GM12878 (cell line): Measurements from ENCODE around the gene ZNF827. TPM values are rescaled to one million over a fixed set of nuclear protein-coding genes. Genes with fewer than 3 reads are reported as not detected.
A peak's percentile ranks its signal among the peaks of the same experiment; 100 is the strongest.

ENCODE experiments used
- ATAC-seq: fragments of 200-7000 bp; cut with Tn5 transposase; 3 replicates; pipeline ENCODE4 v1.9.1; 2020; ENCODE audit warnings: mild to moderate bottlenecking, moderate library complexity
- BruUV-seq: library from RNA; stranded (reverse); fragments of 400-500 nt; replicated peaks from 2 replicates; lab custom pipeline; 2021; lab: Mats Ljungman, UMichigan
- CTCF ChIA-PET: fragments of 300-600 bp; sonication (Branson Sonifier 250); formaldehyde crosslinking; extraction: SDS; loops from one replicate; lab custom pipeline; 2021; ENCODE audit warnings: inconsistent platforms; lab: Yijun Ruan, JAX
- POLR2A ChIA-PET: fragments of 350-600 bp; formaldehyde crosslinking; extraction: SDS; loops from one replicate; lab custom pipeline; 2021; ENCODE audit warnings: inconsistent platforms; lab: Charles Lee
- RAD21 ChIA-PET: fragments of 300-600 bp; sonication (Branson Sonifier 250); formaldehyde crosslinking; loops from one replicate; lab custom pipeline; 2023; ENCODE audit warnings: antibody characterized with exemption; ENCODE audit not compliant: unreplicated experiment; lab: Charles Lee
- SMC1A ChIA-PET: fragments of 300-600 bp; sonication (Branson Sonifier 250); formaldehyde crosslinking; loops from one replicate; lab custom pipeline; 2023; ENCODE audit not compliant: unreplicated experiment, uncharacterized antibody; lab: Charles Lee
- DNase-seq: peaks from one replicate; pipeline ENCODE4 v3.0.0-alpha.2; 2011; ENCODE audit warnings: low read depth, low spot score
- FAIRE-seq: peaks from 3 replicates; lab custom pipeline; 2011; peaks lifted over from hg19 to GRCh38; lab: Jason Lieb, UNC
- H2AFZ ChIP-seq: 2 replicates; pipeline ENCODE4 v1.6.0; 2011; ENCODE audit warnings: low read depth, low read length, control low read depth; ENCODE audit not compliant: control insufficient read depth
- H3K27ac ChIP-seq: 2 replicates; pipeline ENCODE4 v1.5.1; 2011; ENCODE audit warnings: control low read depth; ENCODE audit not compliant: control insufficient read depth, insufficient read depth
- H3K27me3 ChIP-seq, 2 experiments: replicated peaks in 1 of 2; 2 replicates each; pipeline versions ENCODE4 v1.6.0 to v1.6.1; 2011; ENCODE audit warnings: low read length in 1 of 2; ENCODE audit not compliant: control insufficient read depth in 2 of 2, insufficient read depth in 2 of 2
- H3K36me3 ChIP-seq, 2 experiments: 2 replicates each; pipeline ENCODE4 v1.5.1; 2011; ENCODE audit warnings: low read length in 1 of 2; ENCODE audit not compliant: control insufficient read depth in 2 of 2, insufficient read depth in 2 of 2
- H3K4me1 ChIP-seq: 2 replicates; pipeline ENCODE4 v1.6.1; 2011; ENCODE audit warnings: mild to moderate bottlenecking, low read length, moderate library complexity, mixed read lengths; ENCODE audit not compliant: control insufficient read depth, insufficient read depth
- H3K4me2 ChIP-seq: 2 replicates; pipeline ENCODE4 v1.6.0; 2011; ENCODE audit warnings: control low read depth; ENCODE audit not compliant: control insufficient read depth, insufficient read depth
- H3K4me3 ChIP-seq: fragments of 200-600 bp; sonication (generic); 2 replicates; pipeline ENCODE4 v1.5.1; 2016
- H3K79me2 ChIP-seq: 2 replicates; pipeline ENCODE4 v1.6.0; 2011; ENCODE audit warnings: low read length; ENCODE audit not compliant: control insufficient read depth, insufficient read depth
- H3K9ac ChIP-seq: 2 replicates; pipeline ENCODE4 v1.8.0; 2011; ENCODE audit warnings: low read length, control low read depth, mixed read lengths; ENCODE audit not compliant: control insufficient read depth, insufficient read depth
- H3K9me3 ChIP-seq: replicated peaks from 3 replicates; pipeline ENCODE4 v1.5.1; 2011; ENCODE audit warnings: mild to moderate bottlenecking, low read length; ENCODE audit not compliant: control insufficient read depth, insufficient read depth
- H4K20me1 ChIP-seq: 2 replicates; pipeline ENCODE4 v1.6.0; 2011; ENCODE audit not compliant: control insufficient read depth, insufficient read depth
- EP300 ChIP-seq, 2 experiments: fragments of 150-350 bp in 1 of 2; IDR thresholded peaks; 2 replicates each; pipeline ENCODE4 v1.6.1; 2011 to 2012; ENCODE audit warnings: low read depth in 2 of 2, low read length in 2 of 2, borderline replicate concordance in 1 of 2, improper control_type of control experiment in 1 of 2, inconsistent platforms in 1 of 2; ENCODE audit not compliant: control insufficient read depth in 1 of 2
- KDM1A ChIP-seq: fragments of 200-600 bp; sonication (generic); IDR thresholded peaks from 2 replicates; pipeline ENCODE4 v1.6.1; 2016; ENCODE audit warnings: borderline replicate concordance
- LARP7 ChIP-seq: fragments of 450-650 bp; IDR thresholded peaks from 2 replicates; pipeline ENCODE4 v1.6.1; 2017; ENCODE audit warnings: mild to moderate bottlenecking
- RB1 ChIP-seq: fragments of 450-650 bp; formaldehyde crosslinking; IDR thresholded peaks from 2 replicates; pipeline ENCODE4 v1.6.1; 2017; ENCODE audit warnings: mild to moderate bottlenecking, borderline replicate concordance
- RUNX3 ChIP-seq: IDR thresholded peaks from 2 replicates; pipeline ENCODE4 v1.6.1; 2012; ENCODE audit warnings: low read length, inconsistent platforms
- SIN3A ChIP-seq: IDR thresholded peaks from 2 replicates; pipeline ENCODE4 v1.6.1; 2012; ENCODE audit warnings: low read depth, low read length, improper control_type of control experiment
- SIX5 ChIP-seq: IDR thresholded peaks from 2 replicates; pipeline ENCODE4 v1.6.1; 2011; ENCODE audit warnings: mild to moderate bottlenecking, low read depth, low read length, moderate library complexity; ENCODE audit not compliant: severe bottlenecking
- TBL1XR1 ChIP-seq: IDR thresholded peaks from 2 replicates; pipeline ENCODE4 v1.6.1; 2012; ENCODE audit warnings: low read depth, low read length, improper control_type of control experiment
- ZBTB4 ChIP-seq: fragments of 450-650 bp; formaldehyde crosslinking; IDR thresholded peaks from 2 replicates; pipeline ENCODE4 v1.4.0; 2022; ENCODE audit warnings: mild to moderate bottlenecking, moderate library complexity
- WGBS: methylation state at CpG from one replicate; pipeline ENCODE4 v1.1.6; 2016; ENCODE audit warnings: low lambda C conversion rate; ENCODE audit not compliant: insufficient replicate concordance, insufficient coverage; ENCODE audit errors: missing lambda C conversion rate; 5-methylcytosine and 5-hydroxymethylcytosine counted together
- in situ Hi-C: fragments of 300-500 bp; cut with MboI; formaldehyde crosslinking; loops from 9 replicates; pipeline ENCODE4 v1.14.3; 2018; ENCODE audit warnings: mixed read lengths
- intact Hi-C: fragments of 100-400 bp; cut with micrococcal nuclease; formaldehyde crosslinking; loops from one replicate; pipeline ENCODE4 v1.14.2; 2022; ENCODE audit not compliant: unreplicated experiment
- polyA plus RNA-seq, 11 experiments: library from polyadenylated mRNA; depleted of rRNA in 4 of 11; unstranded in 6 of 11; stranded (reverse) in 5 of 11; fragments of >200 nt; fragmentation: Nextera tagmentation in 4 of 11; fragmentation: Illumina TruSeq in 1 of 11; extraction: Ambion mirVana in 4 of 11; extraction: Trizol in 1 of 11; gene quantifications; 1 replicate in 1 of 11; 2 replicates in 10 of 11; pipeline versions ENCODE4 v1.2.1 to v1.2.3, GENCODE V29; 2011 to 2016; ENCODE audit warnings: inconsistent platforms in 2 of 11, missing spikeins in 2 of 11, low read depth in 1 of 11
- total RNA-seq, 4 experiments: library from RNA; depleted of rRNA in 3 of 4; stranded (reverse); fragments of >200 nt in 3 of 4; fragmentation: Illumina TruSeq in 1 of 4; extraction: Trizol in 1 of 4; gene quantifications; 2 replicates each; pipeline versions ENCODE4 v1.2.1 to v1.2.3, GENCODE V29; 2013 to 2021

The ZNF827 gene
- total and polyA plus RNA-seq, 10 of the 15 experiments (the other 5 are each of a cell fraction or from before 2014, with no cell fraction given): 3.8 to 31.5 (median 13.6) TPM

- SMC1A ChIA-PET: interaction anchor here (1.0 to 1.7 kb wide), 7 partner anchors 9 to 42 kb away, joined by 3 to 13 read pairs (median 4); no protein-coding TSS in a partner anchor
- RAD21 ChIA-PET: interaction anchor here (0.9 kb wide), 1 partner anchor 42 kb away, joined by 3 read pairs; no protein-coding TSS in a partner anchor
- Histone ChIP-seq H3K79me2 (peaks cover 80% of the 10 kb centered on the region), H3K36me3 (no peaks in the 10 kb centered on the region; a peak in 3 of 4 replicates), H3K9me3 (peaks cover 2% of the 10 kb centered on the region), H3K27ac (no peak overlapping the region), H4K20me1 (0 out of 2 replicates have a peak, but pooled peaks cover 4% of the 10 kb centered on the region), H3K27me3 (no peaks in the 10 kb centered on the region), H2AFZ (0 out of 2 replicates have a peak overlapping the region, but pooled peaks have one; percentile 8), H3K4me3 (no peak overlapping the region), H3K4me2 (no peak overlapping the region), H3K4me1 (no peaks in the 10 kb centered on the region), H3K9ac (no peak overlapping the region)
- DNase-seq: no peak
- intact Hi-C loops (no loop called here), in situ Hi-C loops (no loop called here)
- no peak for FAIRE-seq
- BruUV-seq: no TSS peak
- CTCF ChIA-PET: interaction anchor here (0.7 kb wide), 1 partner anchor 10 kb away, joined by 3 read pairs; no protein-coding TSS in a partner anchor
- ATAC-seq: no peak
- POLR2A ChIA-PET: interaction anchor here (0.7 to 1.1 kb wide), 2 partner anchors 10 to 35 kb away, joined by 3 read pairs; no protein-coding TSS in a partner anchor
- no peak for TF ChIP-seq TBL1XR1
- peak; percentile 40 for TF ChIP-seq RUNX3
- TF ChIP-seq SIX5: no peak
- no peak for TF ChIP-seq LARP7
- TF ChIP-seq KDM1A: no peak
- no peak for TF ChIP-seq SIN3A
- TF ChIP-seq RB1: no peak
- no peak for TF ChIP-seq ZBTB4 (CRISPR knock-in tag)
- TF ChIP-seq EP300 (IDR thresholded peaks at IDR 0.05; ENCODE audit: borderline replicate concordance in 1 of 2, control insufficient read depth in 1 of 2, low read depth in 2 of 2, low read length in 2 of 2): no peak
- 93% methylated on average over 8 of the region's 8 CpGs for WGBS
These were observed 18.4 kb downstream of the ZNF827 start for GRCh38 chr4:145920205-145920604.
